Astrocyte (in vitro differentiated cells and primary cell): Measurements from ENCODE around the gene CSF1. TPM values are rescaled to one million over a fixed set of nuclear protein-coding genes. Genes with fewer than 3 reads are reported as not detected.

Experiments
- DNase-seq: peaks from one replicate; pipeline ENCODE4 v3.0.0-alpha.2; 2010; ENCODE audit warnings: low read depth
- FAIRE-seq: peaks from 2 replicates; lab custom pipeline; 2011; peaks lifted over from hg19 to GRCh38; lab: Jason Lieb, UNC
- H2AFZ ChIP-seq: 2 replicates; pipeline ENCODE4 v1.6.0; 2012; ENCODE audit warnings: low read depth, low read length, inconsistent platforms
- H3K27ac ChIP-seq: 2 replicates; pipeline ENCODE4 v1.5.1; 2011; ENCODE audit warnings: low read depth, low read length, inconsistent platforms
- H3K27me3 ChIP-seq: 2 replicates; pipeline ENCODE4 v1.6.0; 2011; ENCODE audit warnings: low read length, inconsistent platforms; ENCODE audit not compliant: insufficient read depth
- H3K36me3 ChIP-seq: 2 replicates; pipeline ENCODE4 v1.5.1; 2011; ENCODE audit warnings: low read length, inconsistent platforms; ENCODE audit not compliant: insufficient read depth
- H3K4me1 ChIP-seq: 2 replicates; pipeline ENCODE4 v1.5.1; 2011; ENCODE audit warnings: low read length, inconsistent platforms; ENCODE audit not compliant: insufficient read depth
- H3K4me2 ChIP-seq: 2 replicates; pipeline ENCODE4 v1.6.0; 2012; ENCODE audit warnings: low read length, inconsistent platforms
- H3K4me3 ChIP-seq: 2 replicates; pipeline ENCODE4 v1.5.1; 2011; ENCODE audit warnings: low read depth, mild to moderate bottlenecking, low read length, inconsistent platforms; ENCODE audit not compliant: insufficient read depth
- H3K79me2 ChIP-seq: 2 replicates; pipeline ENCODE4 v1.6.0; 2012; ENCODE audit warnings: mild to moderate bottlenecking, low read length, inconsistent platforms; ENCODE audit not compliant: insufficient read depth
- H3K9ac ChIP-seq: 2 replicates; pipeline ENCODE4 v1.6.0; 2012; ENCODE audit warnings: mild to moderate bottlenecking, low read length, inconsistent platforms
- H3K9me3 ChIP-seq: 2 replicates; pipeline ENCODE4 v1.5.1; 2012; ENCODE audit warnings: low read depth, mild to moderate bottlenecking, low read length, inconsistent platforms; ENCODE audit not compliant: insufficient read depth
- H4K20me1 ChIP-seq: 2 replicates; pipeline ENCODE4 v1.6.0; 2012; ENCODE audit warnings: low read length, inconsistent platforms; ENCODE audit not compliant: insufficient read depth
- H3K27ac Mint-ChIP-seq: one replicate; pipeline ENCODE4 v1.8.0; 2021; ENCODE audit warnings: mild to moderate bottlenecking, mixed read lengths; ENCODE audit not compliant: unreplicated experiment
- H3K27me3 Mint-ChIP-seq: one replicate; pipeline ENCODE4 v1.8.0; 2021; ENCODE audit warnings: low read depth, mixed read lengths; ENCODE audit not compliant: unreplicated experiment
- H3K36me3 Mint-ChIP-seq: one replicate; pipeline ENCODE4 v1.8.0; 2021; ENCODE audit warnings: low read depth, mixed read lengths; ENCODE audit not compliant: unreplicated experiment
- H3K4me1 Mint-ChIP-seq: one replicate; pipeline ENCODE4 v1.8.0; 2021; ENCODE audit warnings: low read depth, mixed read lengths; ENCODE audit not compliant: unreplicated experiment
- H3K4me3 Mint-ChIP-seq: one replicate; pipeline ENCODE4 v1.8.0; 2021; ENCODE audit warnings: mild to moderate bottlenecking, moderate library complexity, mixed read lengths; ENCODE audit not compliant: unreplicated experiment
- H3K9me3 Mint-ChIP-seq: one replicate; pipeline ENCODE4 v1.8.0; 2021; ENCODE audit warnings: mild to moderate bottlenecking, mixed read lengths; ENCODE audit not compliant: unreplicated experiment
- CTCF ChIP-seq: IDR thresholded peaks from 2 replicates; pipeline ENCODE4 v1.5.1; 2011; ENCODE audit warnings: low read depth, mild to moderate bottlenecking, inconsistent platforms, low read length, moderate library complexity; ENCODE audit not compliant: insufficient read depth
- EZH2 ChIP-seq: IDR thresholded peaks from 2 replicates; pipeline ENCODE4 v1.6.1; 2012; ENCODE audit warnings: mild to moderate bottlenecking, low read length, inconsistent platforms; ENCODE audit not compliant: insufficient read depth
- total RNA-seq: library from RNA; stranded (reverse); gene quantifications from 2 replicates; pipeline ENCODE4 v1.2.1, GENCODE V29; 2021

CSF1 gene
- total RNA-seq, 1 donor from 2014 or later: 12.3 TPM

GRCh38 chr1:109889094-109889493 is 21.6 kb upstream of the CSF1 start:
- Histone ChIP-seq H3K79me2 (no peaks in the 10 kb centered on the region), H3K36me3 (no peaks in the 10 kb centered on the region), H3K4me3 (no peak overlapping the region), H3K27ac (no peak overlapping the region), H3K9me3 (no peaks in the 10 kb centered on the region), H2AFZ (no peak overlapping the region), H3K4me1 (peaks cover 13% of the 10 kb centered on the region), H3K27me3 (no peaks in the 10 kb centered on the region), H3K4me2 (no peak overlapping the region), H4K20me1 (no peaks in the 10 kb centered on the region), H3K9ac (no peak overlapping the region)
- no peak overlapping the region for H3K4me3 Mint-ChIP-seq
- peaks cover 2% of the 10 kb centered on the region for H3K36me3 Mint-ChIP-seq
- peaks cover 57% of the 10 kb centered on the region for H3K27me3 Mint-ChIP-seq
- H3K4me1 Mint-ChIP-seq: peaks cover 2% of the 10 kb centered on the region
- H3K9me3 Mint-ChIP-seq: peaks cover 6% of the 10 kb centered on the region
- FAIRE-seq (no peak), DNase-seq (no peak)
- no peak overlapping the region for H3K27ac Mint-ChIP-seq
- no peak for TF ChIP-seq CTCF
- TF ChIP-seq EZH2: no peak

- Histone ChIP-seq H3K27me3 (no peaks in the 10 kb centered on the region), H4K20me1 (no peaks in the 10 kb centered on the region), H3K36me3 (no peaks in the 10 kb centered on the region), H3K9me3 (no peaks in the 10 kb centered on the region), H3K9ac (no peak overlapping the region), H3K79me2 (no peaks in the 10 kb centered on the region), H3K4me1 (peaks cover 15% of the 10 kb centered on the region), H3K4me3 (no peak overlapping the region), H2AFZ (no peak overlapping the region), H3K27ac (no peak overlapping the region), H3K4me2 (no peak overlapping the region)
- Mint-ChIP-seq H3K27me3 (peaks cover 46% of the 10 kb centered on the region), H3K4me1 (no peaks in the 10 kb centered on the region), H3K36me3 (peaks cover 2% of the 10 kb centered on the region), H3K9me3 (peaks cover 6% of the 10 kb centered on the region), H3K4me3 (no peak overlapping the region), H3K27ac (no peak overlapping the region)
- DNase-seq (no peak), FAIRE-seq (no peak)
- no peak for TF ChIP-seq CTCF
- no peak for TF ChIP-seq EZH2
Measured at GRCh38 chr1:109890115-109890953, 20.3 kb upstream of the CSF1 start.

GRCh38 chr1:109891930-109892329 is 18.7 kb upstream of the CSF1 start:
- Histone ChIP-seq H3K4me3 (no peak overlapping the region), H3K9me3 (no peaks in the 10 kb centered on the region), H4K20me1 (no peaks in the 10 kb centered on the region), H3K27me3 (no peaks in the 10 kb centered on the region), H2AFZ (peak overlapping the region; percentile 43), H3K4me2 (peak overlapping the region; percentile 39), H3K4me1 (peaks cover 27% of the 10 kb centered on the region), H3K27ac (no peak overlapping the region), H3K79me2 (no peaks in the 10 kb centered on the region), H3K36me3 (no peaks in the 10 kb centered on the region), H3K9ac (no peak overlapping the region)
- DNase-seq (no peak), FAIRE-seq (no peak)
- H3K27ac Mint-ChIP-seq: no peak overlapping the region
- H3K9me3 Mint-ChIP-seq: peaks cover 3% of the 10 kb centered on the region
- peaks cover 2% of the 10 kb centered on the region for H3K36me3 Mint-ChIP-seq
- H3K4me3 Mint-ChIP-seq: no peak overlapping the region
- no peak for TF ChIP-seq CTCF
- no peak for TF ChIP-seq EZH2
- peaks cover 36% of the 10 kb centered on the region for H3K27me3 Mint-ChIP-seq
- H3K4me1 Mint-ChIP-seq: no peaks in the 10 kb centered on the region
